HG02610 (cell line): ENCODE results near the gene IDH3G.

Source experiments
- ATAC-seq: cut with Tn5 transposase; IDR thresholded peaks from one replicate; pipeline ENCODE4 v1.9.1; 2021; ENCODE audit warnings: mild to moderate bottlenecking, moderate library complexity; ENCODE audit not compliant: unreplicated experiment

IDH3G gene

GRCh38 chrX:153773741-153774575, 20.2 kb downstream of the IDH3G start:
- no peak for ATAC-seq

GRCh38 chrX:153773218-153773611, 21.0 kb downstream of the IDH3G start:
- ATAC-seq = no peak

GRCh38 chrX:153772316-153773217, 21.6 kb downstream of the IDH3G start:
- no peak for ATAC-seq

- no peak for ATAC-seq
Observed at GRCh38 chrX:153771415-153772315, 22.5 kb downstream of the IDH3G start.

- ATAC-seq = no peak
Observed at GRCh38 chrX:153770601-153771414, 23.4 kb downstream of the IDH3G start.

- no peak for ATAC-seq
Observed at GRCh38 chrX:153769865-153770600, 24.1 kb downstream of the IDH3G start.

- no peak for ATAC-seq
Observed at GRCh38 chrX:153769158-153769864, 24.9 kb downstream of the IDH3G start.

- ATAC-seq = no peak
Observed at GRCh38 chrX:153768311-153769157, 25.6 kb downstream of the IDH3G start.

GRCh38 chrX:153767674-153768055, 26.5 kb downstream of the IDH3G start:
- ATAC-seq = no peak

- no peak for ATAC-seq
Observed at GRCh38 chrX:153766871-153767673, 27.1 kb downstream of the IDH3G start.

GRCh38 chrX:153766098-153766817, 27.9 kb downstream of the IDH3G start:
- no peak for ATAC-seq

GRCh38 chrX:153765138-153766079, 28.8 kb downstream of the IDH3G start:
- no peak for ATAC-seq

- ATAC-seq = no peak
Observed at GRCh38 chrX:153764786-153765137, 29.4 kb downstream of the IDH3G start.

- no peak for ATAC-seq
Observed at GRCh38 chrX:153763989-153764755, 30.0 kb downstream of the IDH3G start, which contains the start of gene PLXNB3. Gene PLXNB3, plus strand, starts transcription at chrX:153764249. Its CDS starts 1,287 bp downstream, at chrX:153765536.
